Cardiac muscle cell (in vitro differentiated cells and primary cell): Measurements from ENCODE around the gene CSMD2. TPM values are rescaled to one million over a fixed set of nuclear protein-coding genes. Genes with fewer than 3 reads are reported as not detected.

ENCODE experiments used
- DNase-seq, 2 donors: peaks; one replicate each; pipeline versions ENCODE4 v3.0.0 to v3.0.0-alpha.2; 2010 to 2017; ENCODE audit warnings: low read depth in 1 of 2, low spot score in 1 of 2
- H3K27ac ChIP-seq: fragments of 200-600 bp; sonication (generic); 2 replicates; pipeline ENCODE4 v1.5.1; 2016
- H3K27me3 ChIP-seq: fragments of 200-600 bp; sonication (generic); 2 replicates; pipeline ENCODE4 v1.6.0; 2016; ENCODE audit warnings: control low read depth
- H3K36me3 ChIP-seq: fragments of 200-600 bp; sonication (generic); 2 replicates; pipeline ENCODE4 v1.5.1; 2016; ENCODE audit warnings: control low read depth
- H3K4me1 ChIP-seq: fragments of 200-600 bp; sonication (generic); 2 replicates; pipeline ENCODE4 v1.8.1; 2017; ENCODE audit warnings: low read depth, mild to moderate bottlenecking, mixed run types
- H3K4me3 ChIP-seq: fragments of 200-600 bp; sonication (generic); 2 replicates; pipeline ENCODE4 v1.5.1; 2016; ENCODE audit warnings: mild to moderate bottlenecking
- H3K9me3 ChIP-seq: fragments of 200-600 bp; sonication (generic); 2 replicates; pipeline ENCODE4 v1.5.1; 2017; ENCODE audit warnings: low read depth, mild to moderate bottlenecking, control low read depth
- CTCF ChIP-seq: IDR thresholded peaks from 2 replicates; pipeline ENCODE4 v1.5.1; 2012; ENCODE audit warnings: low read depth, mild to moderate bottlenecking, low read length
- polyA plus RNA-seq: library from polyadenylated mRNA; unstranded; fragments of >200 nt; fragmentation: Nextera tagmentation; extraction: Ambion mirVana; gene quantifications from 2 replicates; pipeline ENCODE4 v1.2.1, GENCODE V29; 2016
- total RNA-seq: library from RNA; depleted of rRNA; stranded (reverse); fragments of >200 nt; gene quantifications from 2 replicates; pipeline ENCODE4 v1.2.3, GENCODE V29; 2016

Gene CSMD2
- total and polyA plus RNA-seq, 2 experiments from 2014 or later, result 0.24 TPM; not detected in 1

DNA sequence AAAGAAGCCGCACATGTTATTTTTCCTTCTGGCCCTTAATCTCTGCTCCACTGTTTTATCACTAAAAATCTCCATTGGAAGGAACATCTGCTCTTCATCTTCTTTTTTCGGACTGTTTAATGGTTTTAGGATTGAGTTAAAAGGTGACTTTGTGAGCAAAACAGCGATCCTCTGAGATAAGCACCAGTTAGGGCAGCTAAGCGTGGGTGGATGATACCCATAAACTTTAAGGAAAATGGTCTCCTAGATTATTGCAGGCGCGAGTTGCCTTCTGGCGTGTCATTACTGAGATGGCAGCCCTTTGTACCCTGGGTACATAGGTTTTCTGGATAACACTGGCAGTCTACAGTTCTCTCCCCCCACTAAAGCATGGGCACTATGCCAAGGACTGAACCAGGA, 345.1 kb downstream of the CSMD2 start:
- Histone ChIP-seq H3K27me3 (no peaks in the 10 kb centered on the region), H3K9me3 (no peaks in the 10 kb centered on the region), H3K36me3 (no peaks in the 10 kb centered on the region), H3K27ac (no peak overlapping the region), H3K4me1 (no peaks in the 10 kb centered on the region), H3K4me3 (no peak overlapping the region)
- DNase-seq, result no peak
- TF ChIP-seq CTCF, result no peak

DNA sequence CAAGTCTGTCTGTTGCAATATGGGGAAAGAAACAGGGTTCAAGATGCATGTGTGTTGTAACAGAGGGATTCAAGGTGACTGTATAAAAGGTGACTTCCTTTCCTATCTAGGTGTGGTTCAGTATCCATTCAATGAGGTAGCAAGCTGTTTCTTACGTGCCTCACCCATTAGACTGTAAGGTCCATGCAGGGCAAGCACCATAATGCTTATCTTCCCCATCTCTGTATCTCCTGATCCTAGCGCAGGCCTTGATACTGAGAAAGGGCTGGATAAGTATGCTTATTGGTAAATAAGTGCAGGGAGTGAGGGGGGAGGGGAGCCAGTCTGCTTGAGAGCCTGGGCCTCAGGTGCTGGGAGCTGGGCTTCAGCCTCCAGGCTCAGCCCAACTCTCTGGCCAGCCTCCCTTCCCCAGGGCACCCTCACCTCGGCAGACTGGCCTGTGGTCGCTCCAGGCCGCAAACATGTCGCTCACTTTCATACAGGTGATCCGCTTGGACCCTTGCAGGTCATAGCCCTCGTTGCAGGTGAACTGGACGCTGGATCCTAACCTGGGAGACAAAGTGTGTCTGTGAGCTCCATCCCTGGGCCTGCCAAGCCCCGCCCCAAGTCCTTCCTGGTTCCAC, 345.6 kb downstream of the CSMD2 start:
- DNase-seq, result no peak
- no peaks in the 10 kb centered on the region for H3K36me3 ChIP-seq
- no peaks in the 10 kb centered on the region for H3K4me1 ChIP-seq
- H3K4me3 ChIP-seq, result no peak overlapping the region
- no peak overlapping the region for H3K27ac ChIP-seq
- H3K9me3 ChIP-seq, result no peaks in the 10 kb centered on the region
- H3K27me3 ChIP-seq, result no peaks in the 10 kb centered on the region
- no peak for TF ChIP-seq CTCF

DNA sequence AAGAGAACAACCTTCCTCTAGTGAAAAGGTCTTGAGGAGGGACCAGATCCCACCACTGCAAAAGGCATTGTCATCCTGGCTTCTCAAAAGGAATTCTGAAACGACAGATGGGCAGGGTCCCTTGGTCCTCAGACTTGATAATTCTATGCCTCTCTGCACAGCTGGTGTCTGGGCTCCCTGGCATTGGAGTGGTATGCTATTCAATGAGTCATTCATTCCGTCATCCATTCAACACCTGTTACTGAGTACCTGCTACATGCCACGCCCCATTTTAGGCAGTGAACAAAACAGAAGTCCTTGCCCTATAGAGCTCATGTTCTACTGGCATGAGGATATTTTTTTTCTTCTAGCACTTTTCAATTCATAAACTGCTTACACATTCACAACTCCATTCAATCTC, 347.0 kb downstream of the CSMD2 start:
- Histone ChIP-seq H3K9me3 (no peaks in the 10 kb centered on the region), H3K4me1 (no peaks in the 10 kb centered on the region), H3K27me3 (no peaks in the 10 kb centered on the region), H3K36me3 (no peaks in the 10 kb centered on the region), H3K27ac (no peak overlapping the region), H3K4me3 (no peak overlapping the region)
- no peak for TF ChIP-seq CTCF
- DNase-seq, result no peak

- Histone ChIP-seq H3K36me3 (no peaks in the 10 kb centered on the region), H3K27me3 (no peaks in the 10 kb centered on the region), H3K4me1 (no peaks in the 10 kb centered on the region), H3K4me3 (no peak overlapping the region), H3K9me3 (no peaks in the 10 kb centered on the region), H3K27ac (no peak overlapping the region)
- TF ChIP-seq CTCF, result no peak
- peak in 1 of 2 donors; percentile 9 for DNase-seq
Observed at GRCh38 chr1:33815061-33815460, 350.0 kb downstream of the CSMD2 start.

- H3K36me3 ChIP-seq, result no peaks in the 10 kb centered on the region
- H3K4me3 ChIP-seq, result no peak overlapping the region
- H3K27ac ChIP-seq, result no peak overlapping the region
- no peaks in the 10 kb centered on the region for H3K4me1 ChIP-seq
- H3K9me3 ChIP-seq, result no peaks in the 10 kb centered on the region
- TF ChIP-seq CTCF, result no peak
- H3K27me3 ChIP-seq, result no peaks in the 10 kb centered on the region
- DNase-seq, result no peak
Observed at GRCh38 chr1:33814166-33814565, 350.9 kb downstream of the CSMD2 start.
